Glomerular visceral epithelial cell (primary cell): ENCODE results near the gene TMEM45B.
"Not testable (repeated sequence)": the region's sequence is repeated elsewhere in the genome, so short reads cannot be mapped to it uniquely, and the experiment has no call there.

Source experiments
- DNase-seq: peaks from one replicate; pipeline ENCODE4 v3.0.0-alpha.2; 2016; ENCODE audit errors: extremely low spot score

Gene TMEM45B

GRCh38 chr11:129808241-129808640 is 7.4 kb upstream of the TMEM45B start:
- DNase-seq: not testable (repeated sequence)

GRCh38 chr11:129813231-129813791 is 2.3 kb upstream of the TMEM45B start:
- DNase-seq: no peak

GRCh38 chr11:129814244-129815014 is 1.2 kb upstream of the TMEM45B start:
- DNase-seq: no peak

GRCh38 chr11:129817534-129818051 is 1.9 kb downstream of the TMEM45B start:
- DNase-seq: no peak

- not testable (repeated sequence) for DNase-seq
Measured at GRCh38 chr11:129818236-129818635, 2.6 kb downstream of the TMEM45B start.

- no peak for DNase-seq
Measured at GRCh38 chr11:129819237-129819636, 3.6 kb downstream of the TMEM45B start.

- DNase-seq: not testable (repeated sequence)
Measured at GRCh38 chr11:129820228-129820627, 4.6 kb downstream of the TMEM45B start.

GRCh38 chr11:129823281-129823680 is 7.6 kb downstream of the TMEM45B start:
- not testable (repeated sequence) for DNase-seq

- not testable (repeated sequence) for DNase-seq
Measured at GRCh38 chr11:129823799-129824198, 8.2 kb downstream of the TMEM45B start.

GRCh38 chr11:129825380-129825779 is 9.7 kb downstream of the TMEM45B start:
- DNase-seq: no peak

- DNase-seq: no peak
Measured at GRCh38 chr11:129828301-129828836, 12.7 kb downstream of the TMEM45B start.

- DNase-seq: not testable (repeated sequence)
Measured at GRCh38 chr11:129829497-129829896, 13.8 kb downstream of the TMEM45B start.

- not testable (repeated sequence) for DNase-seq
Measured at GRCh38 chr11:129831227-129831626, 15.6 kb downstream of the TMEM45B start.

GRCh38 chr11:129833260-129833659 is 17.6 kb downstream of the TMEM45B start:
- DNase-seq: not testable (repeated sequence)

- DNase-seq: not testable (repeated sequence)
Measured at GRCh38 chr11:129836423-129836891, 20.8 kb downstream of the TMEM45B start.

- DNase-seq: no peak
Measured at GRCh38 chr11:129836979-129837378, 21.3 kb downstream of the TMEM45B start.

- no peak for DNase-seq
Measured at GRCh38 chr11:129840236-129840635, 24.6 kb downstream of the TMEM45B start.

- no peak for DNase-seq
Measured at GRCh38 chr11:129842138-129842537, 26.5 kb downstream of the TMEM45B start.

GRCh38 chr11:129846508-129847335 is 31.1 kb downstream of the TMEM45B start:
- peak; percentile 90 for DNase-seq

GRCh38 chr11:129847361-129847760 is 31.7 kb downstream of the TMEM45B start:
- not testable (repeated sequence) for DNase-seq

- DNase-seq: no peak
Measured at GRCh38 chr11:129849447-129850130, 33.9 kb downstream of the TMEM45B start.
